ENCODE data around the gene FOXD4L1.
"Not testable (repeated sequence)": the region's sequence is repeated elsewhere in the genome, so short reads cannot be mapped to it uniquely, and the experiment has no call there.

Gene FOXD4L1

GRCh38 chr2:113507394-113508140 is 9.1 kb downstream of the FOXD4L1 start:
- not testable (repeated sequence) for H3K9me3 ChIP-seq (replicated peaks; ENCODE audit: low read length); H3K9ac ChIP-seq (ENCODE audit: low read depth, low read length); H3K4me2 ChIP-seq (ENCODE audit: low read length); H3K36me3 ChIP-seq (ENCODE audit: insufficient read depth, low read length); H3K4me3 ChIP-seq (ENCODE audit: low read length); H3K4me1 ChIP-seq (ENCODE audit: control insufficient read depth, insufficient read depth, low read length)
- H3K27me3 ChIP-seq (ENCODE audit: control insufficient read depth, insufficient read depth, low read length) = peaks cover 20% of the 10 kb centered on the region

GRCh38 chr2:113508187-113508586 is 9.7 kb downstream of the FOXD4L1 start:
- H3K27me3 ChIP-seq (ENCODE audit: control insufficient read depth, insufficient read depth, low read length) = peaks cover 15% of the 10 kb centered on the region
- H3K9ac ChIP-seq (ENCODE audit: low read depth, low read length); H3K4me3 ChIP-seq (ENCODE audit: low read length); H3K4me2 ChIP-seq (ENCODE audit: low read length); H3K9me3 ChIP-seq (replicated peaks; ENCODE audit: low read length); H3K4me1 ChIP-seq (ENCODE audit: control insufficient read depth, insufficient read depth, low read length); H3K36me3 ChIP-seq (ENCODE audit: insufficient read depth, low read length): not testable (repeated sequence)

GRCh38 chr2:113510913-113511312 is 12.4 kb downstream of the FOXD4L1 start:
- not testable (repeated sequence) for H3K36me3 ChIP-seq (ENCODE audit: insufficient read depth, low read length); H3K9me3 ChIP-seq (replicated peaks; ENCODE audit: low read length); H3K27me3 ChIP-seq (ENCODE audit: control insufficient read depth, insufficient read depth, low read length); H3K4me1 ChIP-seq (ENCODE audit: control insufficient read depth, insufficient read depth, low read length); H3K4me2 ChIP-seq (ENCODE audit: low read length); H3K4me3 ChIP-seq (ENCODE audit: low read length); H3K9ac ChIP-seq (ENCODE audit: low read depth, low read length)

- H3K9ac ChIP-seq (ENCODE audit: low read depth, low read length) = not testable (repeated sequence)
These were observed 13.4 kb downstream of the FOXD4L1 start for GRCh38 chr2:113511859-113512258.

GRCh38 chr2:113515457-113515856 is 17.0 kb downstream of the FOXD4L1 start:
- H3K9me3 ChIP-seq (replicated peaks; ENCODE audit: low read length); H3K9ac ChIP-seq (ENCODE audit: low read depth, low read length); H3K4me3 ChIP-seq (ENCODE audit: low read length); H3K4me2 ChIP-seq (ENCODE audit: low read length); H3K27me3 ChIP-seq (ENCODE audit: control insufficient read depth, insufficient read depth, low read length); H3K4me1 ChIP-seq (ENCODE audit: control insufficient read depth, insufficient read depth, low read length); H3K36me3 ChIP-seq (ENCODE audit: insufficient read depth, low read length): not testable (repeated sequence)

More at GRCh38 chr2:113511859-113512258, 13.4 kb downstream of the FOXD4L1 start:
- H3K4me2 ChIP-seq (ENCODE audit: low read length); H3K4me1 ChIP-seq (ENCODE audit: control insufficient read depth, insufficient read depth, low read length); H3K36me3 ChIP-seq (ENCODE audit: insufficient read depth, low read length); H3K9me3 ChIP-seq (replicated peaks; ENCODE audit: low read length); H3K27me3 ChIP-seq (ENCODE audit: control insufficient read depth, insufficient read depth, low read length); H3K4me3 ChIP-seq (ENCODE audit: low read length): not testable (repeated sequence)

GRCh38 chr2:113515995-113516394 is 17.5 kb downstream of the FOXD4L1 start:
- H3K9me3 ChIP-seq (replicated peaks; ENCODE audit: low read length); H3K9ac ChIP-seq (ENCODE audit: low read depth, low read length); H3K27me3 ChIP-seq (ENCODE audit: control insufficient read depth, insufficient read depth, low read length); H3K4me3 ChIP-seq (ENCODE audit: low read length); H3K4me2 ChIP-seq (ENCODE audit: low read length); H3K4me1 ChIP-seq (ENCODE audit: control insufficient read depth, insufficient read depth, low read length); H3K36me3 ChIP-seq (ENCODE audit: insufficient read depth, low read length): not testable (repeated sequence)

- not testable (repeated sequence) for H3K4me3 ChIP-seq (ENCODE audit: low read length); H3K4me2 ChIP-seq (ENCODE audit: low read length); H3K27me3 ChIP-seq (ENCODE audit: control insufficient read depth, insufficient read depth, low read length); H3K9me3 ChIP-seq (replicated peaks; ENCODE audit: low read length); H3K36me3 ChIP-seq (ENCODE audit: insufficient read depth, low read length); H3K9ac ChIP-seq (ENCODE audit: low read depth, low read length); H3K4me1 ChIP-seq (ENCODE audit: control insufficient read depth, insufficient read depth, low read length)
These were observed 18.6 kb downstream of the FOXD4L1 start for GRCh38 chr2:113517025-113517424.

- not testable (repeated sequence) for H3K9me3 ChIP-seq (replicated peaks; ENCODE audit: low read length); H3K4me3 ChIP-seq (ENCODE audit: low read length); H3K9ac ChIP-seq (ENCODE audit: low read depth, low read length); H3K4me1 ChIP-seq (ENCODE audit: control insufficient read depth, insufficient read depth, low read length); H3K4me2 ChIP-seq (ENCODE audit: low read length); H3K27me3 ChIP-seq (ENCODE audit: control insufficient read depth, insufficient read depth, low read length); H3K36me3 ChIP-seq (ENCODE audit: insufficient read depth, low read length)
These were observed 22.4 kb downstream of the FOXD4L1 start for GRCh38 chr2:113520837-113521236.

GRCh38 chr2:113521492-113521891 is 23.0 kb downstream of the FOXD4L1 start:
- H3K9ac ChIP-seq (ENCODE audit: low read depth, low read length); H3K4me2 ChIP-seq (ENCODE audit: low read length); H3K4me3 ChIP-seq (ENCODE audit: low read length); H3K36me3 ChIP-seq (ENCODE audit: insufficient read depth, low read length); H3K27me3 ChIP-seq (ENCODE audit: control insufficient read depth, insufficient read depth, low read length); H3K9me3 ChIP-seq (replicated peaks; ENCODE audit: low read length); H3K4me1 ChIP-seq (ENCODE audit: control insufficient read depth, insufficient read depth, low read length): not testable (repeated sequence)

- not testable (repeated sequence) for H3K27me3 ChIP-seq (ENCODE audit: control insufficient read depth, insufficient read depth, low read length); H3K9me3 ChIP-seq (replicated peaks; ENCODE audit: low read length); H3K4me3 ChIP-seq (ENCODE audit: low read length); H3K4me1 ChIP-seq (ENCODE audit: control insufficient read depth, insufficient read depth, low read length); H3K36me3 ChIP-seq (ENCODE audit: insufficient read depth, low read length); H3K9ac ChIP-seq (ENCODE audit: low read depth, low read length); H3K4me2 ChIP-seq (ENCODE audit: low read length)
These were observed 26.5 kb downstream of the FOXD4L1 start for GRCh38 chr2:113524986-113525385.

- H3K36me3 ChIP-seq (ENCODE audit: insufficient read depth, low read length); H3K4me3 ChIP-seq (ENCODE audit: low read length); H3K9me3 ChIP-seq (replicated peaks; ENCODE audit: low read length); H3K27me3 ChIP-seq (ENCODE audit: control insufficient read depth, insufficient read depth, low read length); H3K9ac ChIP-seq (ENCODE audit: low read depth, low read length); H3K4me1 ChIP-seq (ENCODE audit: control insufficient read depth, insufficient read depth, low read length); H3K4me2 ChIP-seq (ENCODE audit: low read length): not testable (repeated sequence)
These were observed 29.0 kb downstream of the FOXD4L1 start for GRCh38 chr2:113527350-113528045.

GRCh38 chr2:113528126-113528525 is 29.7 kb downstream of the FOXD4L1 start:
- H3K9ac ChIP-seq (ENCODE audit: low read depth, low read length); H3K4me3 ChIP-seq (ENCODE audit: low read length); H3K27me3 ChIP-seq (ENCODE audit: control insufficient read depth, insufficient read depth, low read length); H3K4me2 ChIP-seq (ENCODE audit: low read length); H3K4me1 ChIP-seq (ENCODE audit: control insufficient read depth, insufficient read depth, low read length); H3K36me3 ChIP-seq (ENCODE audit: insufficient read depth, low read length); H3K9me3 ChIP-seq (replicated peaks; ENCODE audit: low read length): not testable (repeated sequence)

Measured in skeletal muscle satellite cell (primary cell).